Panc1 (cell line): ENCODE measurements around the gene CUEDC1. TPM values are rescaled to one million over a fixed set of nuclear protein-coding genes. Genes with fewer than 3 reads are reported as not detected.

ENCODE experiments used
- ATAC-seq: fragments of 200-7000 bp; cut with Tn5 transposase; 2 replicates; pipeline ENCODE4 v1.9.1; 2020; ENCODE audit warnings: mild to moderate bottlenecking, moderate library complexity
- BruUV-seq: library from RNA; stranded (reverse); fragments of 400-500 nt; replicated peaks from 2 replicates; lab custom pipeline; 2021; lab: Mats Ljungman, UMichigan
- CTCF ChIA-PET: fragments of 300-600 bp; sonication (Branson Sonifier 250); formaldehyde crosslinking; loops from one replicate; lab custom pipeline; 2022; ENCODE audit warnings: antibody characterized with exemption; lab: Charles Lee
- POLR2A ChIA-PET: fragments of 300-600 bp; sonication (Branson Sonifier 250); formaldehyde crosslinking; loops from one replicate; lab custom pipeline; 2022; ENCODE audit warnings: antibody characterized with exemption; lab: Charles Lee
- DNase-seq: peaks from one replicate; pipeline ENCODE4 v3.0.0-alpha.2; 2010; ENCODE audit warnings: low read depth, low spot score
- H3K27ac ChIP-seq: 2 replicates; pipeline ENCODE4 v1.5.1; 2011; ENCODE audit warnings: mild to moderate bottlenecking, low read length, inconsistent platforms
- H3K27me3 ChIP-seq: fragments of 200-500 bp; sonication (Bioruptor generic); 2 replicates; pipeline ENCODE4 v1.6.0; 2014; ENCODE audit warnings: low read length, inconsistent platforms; ENCODE audit not compliant: control insufficient read depth, insufficient read depth
- H3K36me3 ChIP-seq: fragments of 200-500 bp; sonication (Bioruptor generic); 2 replicates; pipeline ENCODE4 v1.5.1; 2014; ENCODE audit warnings: inconsistent platforms, mild to moderate bottlenecking, low read length, moderate library complexity; ENCODE audit not compliant: control insufficient read depth, insufficient read depth
- H3K4me1 ChIP-seq: 2 replicates; pipeline ENCODE4 v1.5.1; 2011; ENCODE audit warnings: inconsistent platforms, mild to moderate bottlenecking, low read length, moderate library complexity; ENCODE audit not compliant: control insufficient read depth, insufficient read depth
- H3K4me3 ChIP-seq, 2 experiments: 2 replicates each; pipeline ENCODE4 v1.5.1; 2011 to 2012; ENCODE audit warnings: low read depth in 2 of 2, low read length in 2 of 2, mild to moderate bottlenecking in 2 of 2, inconsistent platforms in 1 of 2, moderate library complexity in 1 of 2
- H3K9me3 ChIP-seq: fragments of 200-500 bp; sonication (Bioruptor generic); 2 replicates; pipeline ENCODE4 v1.5.1; 2014; ENCODE audit warnings: low read depth, mild to moderate bottlenecking, inconsistent platforms, low read length, moderate library complexity; ENCODE audit not compliant: control insufficient read depth, insufficient read depth
- POLR2AphosphoS5 ChIP-seq: IDR thresholded peaks from 2 replicates; pipeline ENCODE4 v1.6.1; 2012; ENCODE audit warnings: mild to moderate bottlenecking, low read depth, low read length, moderate library complexity
- SIN3A ChIP-seq: IDR thresholded peaks from 2 replicates; pipeline ENCODE4 v1.6.1; 2012; ENCODE audit warnings: low read depth, mild to moderate bottlenecking, low read length, moderate library complexity, borderline replicate concordance; ENCODE audit not compliant: insufficient read depth
- TCF7L2 ChIP-seq: IDR thresholded peaks from 2 replicates; pipeline ENCODE4 v1.6.1; 2011; ENCODE audit warnings: mild to moderate bottlenecking, low read depth, low read length, inconsistent platforms
- in situ Hi-C: cut with HindIII; loops from 2 replicates; pipeline ENCODE4 v1.10.0; 2016; ENCODE audit warnings: low sequenced_read_pairs, low pct_unique_long_range_greater_than_20kb
- intact Hi-C: fragments of 100-400 bp; cut with micrococcal nuclease; formaldehyde crosslinking; loops from one replicate; pipeline ENCODE4 v1.10.0; 2022; ENCODE audit not compliant: unreplicated experiment
- total RNA-seq: library from RNA; stranded (reverse); gene quantifications from one replicate; pipeline ENCODE4 v1.2.1, GENCODE V29; 2021; ENCODE audit not compliant: unreplicated experiment
- TF ChIP-seq, protein P1 (sequence below): fragments of 450-650 bp; IDR thresholded peaks from 2 replicates; pipeline ENCODE4 v1.5.1; 2017; ENCODE audit warnings: mild to moderate bottlenecking
- TF ChIP-seq, protein P2 (sequence below), 2 experiments: IDR thresholded peaks; 2 replicates each; pipeline ENCODE4 v1.6.1; 2011 to 2012; ENCODE audit warnings: low read depth in 2 of 2, control low read depth in 1 of 2, low read length in 1 of 2, mild to moderate bottlenecking in 1 of 2, moderate library complexity in 1 of 2; ENCODE audit not compliant: insufficient read depth in 1 of 2

Gene CUEDC1
- total RNA-seq, 1 experiment from 2014 or later, result 103 TPM

DNA sequence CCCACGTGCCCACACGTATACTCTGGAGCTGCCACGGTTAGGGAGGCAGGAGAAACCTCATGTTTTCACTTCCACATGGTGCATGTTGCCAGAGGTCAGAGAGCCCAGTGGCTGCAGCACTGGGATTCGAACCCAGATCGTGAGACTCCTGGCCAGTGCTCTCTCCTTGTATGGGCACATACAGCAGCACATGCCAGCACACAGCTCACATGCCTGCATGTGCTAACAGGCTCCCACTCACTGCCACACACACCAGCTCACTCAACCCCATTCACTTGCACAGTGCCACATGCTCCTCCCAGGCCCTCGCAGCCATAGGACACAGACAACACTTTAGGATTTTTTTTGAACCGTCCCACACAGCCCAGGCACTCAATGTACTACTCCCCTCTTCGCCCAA, 55.8 kb downstream of the CUEDC1 start:
- H3K27me3 ChIP-seq, result no peaks in the 10 kb centered on the region
- in situ Hi-C loops (no loop called here), intact Hi-C loops (loop anchor here (10.0 kb wide), 1 partner anchor 65 kb away; no protein-coding TSS in a partner anchor)
- no peak for DNase-seq
- BruUV-seq, result no TSS peak
- POLR2A ChIA-PET, result interaction anchor here (0.5 to 1.0 kb wide), 2 partner anchors 39 to 603 kb away, joined by 3 to 4 read pairs; no protein-coding TSS in a partner anchor
- H3K4me1 ChIP-seq, result peaks cover 72% of the 10 kb centered on the region
- H3K36me3 ChIP-seq, result no peaks in the 10 kb centered on the region
- CTCF ChIA-PET, result interaction anchor here (0.6 to 0.9 kb wide), 3 partner anchors 9 to 163 kb away, joined by 3 to 8 read pairs (median 3); no protein-coding TSS in a partner anchor
- peak; percentile 8; the same call in 1 of the 2 replicates for ATAC-seq
- TF ChIP-seq TCF7L2, result no peak
- TF ChIP-seq, protein P1, sequence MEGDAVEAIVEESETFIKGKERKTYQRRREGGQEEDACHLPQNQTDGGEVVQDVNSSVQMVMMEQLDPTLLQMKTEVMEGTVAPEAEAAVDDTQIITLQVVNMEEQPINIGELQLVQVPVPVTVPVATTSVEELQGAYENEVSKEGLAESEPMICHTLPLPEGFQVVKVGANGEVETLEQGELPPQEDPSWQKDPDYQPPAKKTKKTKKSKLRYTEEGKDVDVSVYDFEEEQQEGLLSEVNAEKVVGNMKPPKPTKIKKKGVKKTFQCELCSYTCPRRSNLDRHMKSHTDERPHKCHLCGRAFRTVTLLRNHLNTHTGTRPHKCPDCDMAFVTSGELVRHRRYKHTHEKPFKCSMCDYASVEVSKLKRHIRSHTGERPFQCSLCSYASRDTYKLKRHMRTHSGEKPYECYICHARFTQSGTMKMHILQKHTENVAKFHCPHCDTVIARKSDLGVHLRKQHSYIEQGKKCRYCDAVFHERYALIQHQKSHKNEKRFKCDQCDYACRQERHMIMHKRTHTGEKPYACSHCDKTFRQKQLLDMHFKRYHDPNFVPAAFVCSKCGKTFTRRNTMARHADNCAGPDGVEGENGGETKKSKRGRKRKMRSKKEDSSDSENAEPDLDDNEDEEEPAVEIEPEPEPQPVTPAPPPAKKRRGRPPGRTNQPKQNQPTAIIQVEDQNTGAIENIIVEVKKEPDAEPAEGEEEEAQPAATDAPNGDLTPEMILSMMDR, result no peak
- no peak for TF ChIP-seq POLR2AphosphoS5
- TF ChIP-seq, protein P2, sequence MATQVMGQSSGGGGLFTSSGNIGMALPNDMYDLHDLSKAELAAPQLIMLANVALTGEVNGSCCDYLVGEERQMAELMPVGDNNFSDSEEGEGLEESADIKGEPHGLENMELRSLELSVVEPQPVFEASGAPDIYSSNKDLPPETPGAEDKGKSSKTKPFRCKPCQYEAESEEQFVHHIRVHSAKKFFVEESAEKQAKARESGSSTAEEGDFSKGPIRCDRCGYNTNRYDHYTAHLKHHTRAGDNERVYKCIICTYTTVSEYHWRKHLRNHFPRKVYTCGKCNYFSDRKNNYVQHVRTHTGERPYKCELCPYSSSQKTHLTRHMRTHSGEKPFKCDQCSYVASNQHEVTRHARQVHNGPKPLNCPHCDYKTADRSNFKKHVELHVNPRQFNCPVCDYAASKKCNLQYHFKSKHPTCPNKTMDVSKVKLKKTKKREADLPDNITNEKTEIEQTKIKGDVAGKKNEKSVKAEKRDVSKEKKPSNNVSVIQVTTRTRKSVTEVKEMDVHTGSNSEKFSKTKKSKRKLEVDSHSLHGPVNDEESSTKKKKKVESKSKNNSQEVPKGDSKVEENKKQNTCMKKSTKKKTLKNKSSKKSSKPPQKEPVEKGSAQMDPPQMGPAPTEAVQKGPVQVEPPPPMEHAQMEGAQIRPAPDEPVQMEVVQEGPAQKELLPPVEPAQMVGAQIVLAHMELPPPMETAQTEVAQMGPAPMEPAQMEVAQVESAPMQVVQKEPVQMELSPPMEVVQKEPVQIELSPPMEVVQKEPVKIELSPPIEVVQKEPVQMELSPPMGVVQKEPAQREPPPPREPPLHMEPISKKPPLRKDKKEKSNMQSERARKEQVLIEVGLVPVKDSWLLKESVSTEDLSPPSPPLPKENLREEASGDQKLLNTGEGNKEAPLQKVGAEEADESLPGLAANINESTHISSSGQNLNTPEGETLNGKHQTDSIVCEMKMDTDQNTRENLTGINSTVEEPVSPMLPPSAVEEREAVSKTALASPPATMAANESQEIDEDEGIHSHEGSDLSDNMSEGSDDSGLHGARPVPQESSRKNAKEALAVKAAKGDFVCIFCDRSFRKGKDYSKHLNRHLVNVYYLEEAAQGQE (IDR thresholded peaks at IDR 0.05; ENCODE audit: insufficient read depth in 1 of 2, low read depth in 2 of 2, low read length in 1 of 2), result no peak
- no peak for TF ChIP-seq SIN3A
- H3K9me3 ChIP-seq, result no peaks in the 10 kb centered on the region
- H3K27ac ChIP-seq, result peak overlapping the region; percentile 73
- H3K4me3 ChIP-seq, result no peak overlapping the region

DNA sequence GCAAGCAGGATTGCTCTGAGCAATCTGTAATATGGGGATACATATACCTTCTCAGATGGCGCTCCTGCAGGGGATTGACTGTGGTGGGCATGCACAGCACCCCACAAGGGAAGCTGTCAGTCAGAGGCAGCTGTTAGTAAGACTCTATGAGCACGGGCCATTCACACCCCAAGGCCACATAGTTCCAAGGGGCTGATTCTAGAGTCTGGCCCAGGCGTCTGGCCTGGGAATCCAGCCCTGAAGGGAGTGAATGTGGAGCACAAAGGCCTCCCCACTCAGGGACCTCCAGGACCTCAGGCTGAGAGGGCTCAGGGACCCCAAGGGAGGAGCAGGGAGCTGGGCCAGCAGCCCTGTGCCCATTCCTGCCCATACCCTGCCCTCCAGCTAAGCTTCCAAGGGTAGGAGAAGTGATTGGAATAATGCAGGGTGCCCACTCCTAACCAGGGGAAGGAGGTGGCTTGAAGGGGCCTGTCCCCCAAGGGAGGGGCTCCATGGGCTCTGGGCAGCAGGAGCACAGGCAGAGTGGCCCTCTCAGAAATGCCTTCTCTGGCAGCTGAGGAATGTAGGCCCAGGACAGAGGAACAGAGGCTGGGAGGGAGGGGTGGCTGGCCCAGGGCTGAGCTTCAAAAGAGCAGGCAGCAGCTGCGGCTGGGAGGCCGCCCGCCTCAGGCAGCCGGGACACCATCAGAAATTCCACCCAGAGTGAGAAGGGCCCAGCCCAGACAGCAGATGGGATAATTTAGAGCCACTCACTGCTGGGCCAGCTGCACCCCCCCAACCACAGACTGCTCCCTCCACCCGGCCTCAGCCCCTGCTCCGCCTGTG, 56.5 kb downstream of the CUEDC1 start:
- no peaks in the 10 kb centered on the region for H3K36me3 ChIP-seq
- TF ChIP-seq, protein P1, result no peak
- TF ChIP-seq TCF7L2, result no peak
- no peak for TF ChIP-seq POLR2AphosphoS5
- TF ChIP-seq, protein P2 (IDR thresholded peaks at IDR 0.05; ENCODE audit: insufficient read depth in 1 of 2, low read depth in 2 of 2, low read length in 1 of 2), result no peak
- no peak for TF ChIP-seq SIN3A
- peaks cover 68% of the 10 kb centered on the region for H3K4me1 ChIP-seq
- intact Hi-C loops, result loop anchor here (10.0 kb wide), 1 partner anchor 64 kb away; no protein-coding TSS in a partner anchor
- POLR2A ChIA-PET, result interaction anchor here (0.6 to 1.0 kb wide), 2 partner anchors 11 to 39 kb away, joined by 4 to 15 read pairs; no protein-coding TSS in a partner anchor
- DNase-seq (no peak), ATAC-seq (peak; percentile 39; the same call in 1 of the 2 replicates)
- CTCF ChIA-PET, result interaction anchor here (0.6 to 0.9 kb wide), 2 partner anchors 9 to 40 kb away, joined by 3 read pairs; no protein-coding TSS in a partner anchor
- no peaks in the 10 kb centered on the region for H3K9me3 ChIP-seq
- in situ Hi-C loops, result no loop called here
- H3K4me3 ChIP-seq, result no peak overlapping the region
- H3K27me3 ChIP-seq, result no peaks in the 10 kb centered on the region
- BruUV-seq, result no TSS peak
- H3K27ac ChIP-seq, result peak overlapping the region; percentile 73
